GM12801 (cell line): ENCODE data around the gene PTGDS.

ENCODE experiments used
- TF ChIP-seq, protein P1 (sequence below): IDR thresholded peaks from one replicate; pipeline ENCODE4 v1.5.1; 2011; ENCODE audit warnings: control low read depth; ENCODE audit not compliant: insufficient read length; ENCODE audit errors: extremely low read depth

Gene PTGDS

DNA sequence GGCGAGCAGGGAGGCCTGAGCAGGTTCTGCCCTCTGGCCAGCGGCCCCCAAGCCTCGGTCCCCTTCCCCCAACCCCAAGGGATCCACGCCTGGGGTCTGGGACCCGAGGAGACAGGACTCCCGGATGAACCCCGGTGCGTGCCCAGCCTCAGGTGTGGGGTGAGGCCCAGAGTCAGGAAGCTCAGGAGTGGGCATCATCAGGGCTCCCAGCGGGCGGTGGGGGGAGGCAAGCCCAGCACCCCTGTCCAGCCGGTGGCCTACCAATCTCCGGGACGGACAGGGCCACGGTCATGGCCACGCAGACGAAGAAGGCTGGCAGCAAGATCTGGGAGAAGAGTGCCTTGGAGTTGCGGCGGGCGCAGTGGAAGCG is 36.3 kb downstream of the PTGDS start:
- TF ChIP-seq, protein P1, sequence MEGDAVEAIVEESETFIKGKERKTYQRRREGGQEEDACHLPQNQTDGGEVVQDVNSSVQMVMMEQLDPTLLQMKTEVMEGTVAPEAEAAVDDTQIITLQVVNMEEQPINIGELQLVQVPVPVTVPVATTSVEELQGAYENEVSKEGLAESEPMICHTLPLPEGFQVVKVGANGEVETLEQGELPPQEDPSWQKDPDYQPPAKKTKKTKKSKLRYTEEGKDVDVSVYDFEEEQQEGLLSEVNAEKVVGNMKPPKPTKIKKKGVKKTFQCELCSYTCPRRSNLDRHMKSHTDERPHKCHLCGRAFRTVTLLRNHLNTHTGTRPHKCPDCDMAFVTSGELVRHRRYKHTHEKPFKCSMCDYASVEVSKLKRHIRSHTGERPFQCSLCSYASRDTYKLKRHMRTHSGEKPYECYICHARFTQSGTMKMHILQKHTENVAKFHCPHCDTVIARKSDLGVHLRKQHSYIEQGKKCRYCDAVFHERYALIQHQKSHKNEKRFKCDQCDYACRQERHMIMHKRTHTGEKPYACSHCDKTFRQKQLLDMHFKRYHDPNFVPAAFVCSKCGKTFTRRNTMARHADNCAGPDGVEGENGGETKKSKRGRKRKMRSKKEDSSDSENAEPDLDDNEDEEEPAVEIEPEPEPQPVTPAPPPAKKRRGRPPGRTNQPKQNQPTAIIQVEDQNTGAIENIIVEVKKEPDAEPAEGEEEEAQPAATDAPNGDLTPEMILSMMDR, result no peak

DNA sequence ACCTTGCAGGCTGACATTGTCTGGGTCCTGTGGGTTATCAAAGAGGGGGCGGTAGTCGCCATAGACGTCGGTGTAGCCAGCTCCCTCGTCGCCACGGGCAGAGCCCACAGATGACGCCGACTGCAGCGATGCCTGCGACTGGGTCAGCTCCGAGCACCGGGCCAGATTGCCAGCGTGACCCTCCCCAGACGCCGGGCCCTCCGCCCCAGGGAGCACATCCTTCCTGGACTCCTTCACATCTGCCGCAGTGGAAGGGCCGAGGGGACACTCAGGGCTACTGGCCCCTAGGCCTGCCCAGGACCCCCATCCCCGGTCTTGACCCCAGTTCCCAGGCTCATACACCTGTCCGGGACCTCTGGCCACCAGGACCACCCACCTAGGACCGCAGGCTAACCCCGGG is 36.9 kb downstream of the PTGDS start:
- TF ChIP-seq, protein P1, result no peak

DNA sequence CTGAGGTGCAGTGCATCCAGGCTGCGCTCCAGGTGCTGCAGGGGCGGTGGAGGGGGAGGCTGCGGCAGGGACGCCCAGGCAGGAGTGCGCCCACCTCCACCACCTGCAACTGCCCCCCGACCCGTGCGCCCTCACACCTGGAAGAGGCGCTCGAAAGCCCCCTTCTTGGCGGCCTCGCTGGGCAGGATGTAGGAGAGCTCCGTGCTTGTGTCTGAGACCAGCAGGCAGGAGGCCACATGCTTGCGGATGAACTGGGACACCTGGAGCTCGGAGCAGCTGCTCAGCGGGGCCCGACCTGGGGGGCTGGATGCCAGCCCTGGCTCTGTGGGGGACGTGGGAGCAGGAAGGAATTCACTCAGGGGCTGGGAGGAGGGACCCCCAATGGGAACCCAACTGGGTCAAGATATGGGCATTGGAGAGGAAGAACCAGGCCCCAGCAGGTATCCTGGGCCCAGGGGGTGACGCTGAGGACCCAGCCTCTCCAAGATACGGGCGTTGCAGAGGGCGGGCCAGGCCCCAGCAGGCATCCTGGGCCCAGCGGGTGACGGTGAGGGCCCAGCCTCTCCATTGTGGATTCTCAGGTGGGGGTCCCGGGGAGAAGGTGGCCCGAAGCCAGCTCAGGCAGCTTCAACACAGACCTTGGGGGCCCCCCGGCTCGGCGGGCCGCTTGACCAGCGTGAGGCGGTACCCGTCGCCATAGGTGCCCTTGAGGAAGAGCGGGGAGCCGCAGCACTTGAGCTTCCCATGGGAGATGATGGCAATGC is 37.7 kb downstream of the PTGDS start:
- TF ChIP-seq, protein P1, result no peak

DNA sequence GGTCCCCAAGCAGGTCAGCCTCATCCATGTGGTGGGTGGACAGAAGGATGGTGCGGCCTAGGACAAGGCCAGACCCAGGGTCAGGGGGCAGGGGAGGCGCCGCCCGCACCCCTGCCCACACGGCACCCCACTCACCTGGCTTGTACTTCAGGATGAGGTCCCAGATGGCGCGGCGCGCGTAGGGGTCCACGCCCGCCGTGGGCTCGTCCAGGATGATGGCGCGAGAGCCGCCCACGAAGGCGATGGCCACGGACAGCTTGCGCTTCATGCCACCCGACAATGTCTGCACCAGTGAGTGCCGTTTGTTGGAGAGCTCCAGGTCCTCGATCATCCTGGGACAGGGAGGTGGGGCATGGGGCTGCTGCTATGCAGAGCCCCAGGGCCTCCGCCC is 38.2 kb downstream of the PTGDS start:
- TF ChIP-seq, protein P1, result no peak

DNA sequence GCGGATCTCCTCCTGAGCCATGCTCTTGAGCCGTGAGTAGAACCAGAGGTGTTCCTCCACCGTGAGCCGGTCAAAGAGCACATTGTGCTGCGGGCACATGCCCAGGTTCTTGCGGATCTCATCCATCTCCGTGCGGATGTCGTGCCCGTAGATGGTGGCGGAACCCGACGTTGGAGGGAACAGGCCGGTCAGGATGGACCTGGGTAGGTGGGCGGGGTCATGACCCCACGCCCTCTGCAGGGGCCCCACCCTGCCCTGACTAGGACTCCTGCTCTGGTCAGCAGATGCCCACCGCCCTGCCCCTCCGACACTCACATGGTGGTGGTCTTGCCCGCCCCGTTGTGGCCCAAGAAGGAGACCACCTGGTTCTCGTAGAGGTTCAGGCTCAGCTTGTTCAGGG is 38.7 kb downstream of the PTGDS start:
- TF ChIP-seq, protein P1, result no peak

DNA sequence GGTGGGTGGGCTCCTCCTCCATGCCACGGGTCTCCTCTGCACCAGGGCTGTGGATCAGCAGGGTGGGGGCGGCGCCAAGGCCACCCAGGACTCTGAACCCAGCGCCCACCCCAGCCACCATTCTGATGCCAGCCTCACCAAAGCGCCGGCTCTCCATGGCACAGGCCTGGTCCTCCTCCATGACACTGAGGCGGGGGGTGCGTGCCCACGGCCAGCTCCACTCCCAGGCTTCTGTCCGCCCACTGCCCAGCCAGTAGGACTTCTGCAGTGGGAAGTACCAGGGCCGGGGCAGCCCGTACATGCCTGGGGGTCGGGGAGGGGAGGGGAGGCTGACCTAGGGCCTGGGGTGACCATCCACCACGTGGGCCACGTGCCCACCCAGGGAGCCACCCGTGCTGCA is 39.1 kb downstream of the PTGDS start:
- TF ChIP-seq, protein P1, result no peak

DNA sequence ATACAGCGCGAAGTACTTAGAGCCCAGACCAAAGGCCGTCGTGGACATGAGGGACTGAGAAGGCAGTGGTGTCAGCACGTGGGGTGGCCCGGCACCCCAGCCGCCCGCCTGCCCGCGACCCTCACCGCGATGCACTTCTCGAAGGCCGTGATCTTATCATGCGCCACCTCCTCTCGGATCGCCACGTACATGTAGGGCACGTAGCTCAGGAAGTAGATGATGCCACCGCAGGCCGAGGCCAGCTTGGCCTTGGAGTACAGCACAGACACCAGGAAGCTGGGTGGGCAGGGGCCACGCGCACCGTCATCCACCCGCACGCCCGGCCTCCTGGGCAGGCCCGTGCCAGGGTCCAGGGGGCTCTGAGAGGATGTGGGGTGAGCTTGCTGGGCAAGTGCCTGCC is 39.8 kb downstream of the PTGDS start:
- TF ChIP-seq, protein P1, result no peak
